Natural killer cell (primary cell): Measurements from ENCODE around the gene ATP5F1B. TPM values are rescaled to one million over a fixed set of nuclear protein-coding genes. Genes with fewer than 3 reads are reported as not detected.

Experiments
- ATAC-seq, 3 donors: fragments of 150-1000 bp in 2 of 3; fragments of 200-7000 bp in 1 of 3; cut with Tn5 transposase; 1 replicate in 1 of 3; 2 replicates in 2 of 3; pipeline ENCODE4 v1.10.0; 2021; ENCODE audit warnings: mild to moderate bottlenecking in 2 of 3, moderate library complexity in 2 of 3
- DNase-seq, 2 donors: peaks; one replicate each; pipeline versions ENCODE4 v3.0.0 to v3.0.0-alpha.2; 2013 to 2021; ENCODE audit warnings: mixed read lengths in 1 of 2
- H3K27ac ChIP-seq: one replicate; pipeline ENCODE4 v1.5.1; 2013; ENCODE audit warnings: mild to moderate bottlenecking, low read length
- H3K27me3 ChIP-seq: one replicate; pipeline ENCODE4 v1.6.1; 2013; ENCODE audit warnings: low read length; ENCODE audit not compliant: control insufficient read depth, insufficient read depth
- H3K36me3 ChIP-seq: one replicate; pipeline ENCODE4 v1.6.1; 2013; ENCODE audit warnings: low read length; ENCODE audit not compliant: control insufficient read depth, insufficient read depth
- H3K4me1 ChIP-seq: one replicate; pipeline ENCODE4 v1.6.1; 2013; ENCODE audit warnings: low read length; ENCODE audit not compliant: control insufficient read depth, insufficient read depth
- H3K4me3 ChIP-seq: one replicate; pipeline ENCODE4 v1.5.1; 2013; ENCODE audit warnings: low read length
- H3K9me3 ChIP-seq: one replicate; pipeline ENCODE4 v1.6.1; 2013; ENCODE audit warnings: low read length; ENCODE audit not compliant: control insufficient read depth, insufficient read depth
- H3K27ac Mint-ChIP-seq, 2 donors: one replicate each; pipeline ENCODE4 v1.8.0; 2022; ENCODE audit warnings: mild to moderate bottlenecking in 2 of 2, mixed read lengths in 2 of 2, moderate library complexity in 1 of 2
- H3K27me3 Mint-ChIP-seq, 2 donors: one replicate each; pipeline ENCODE4 v1.8.0; 2022; ENCODE audit warnings: low read depth in 2 of 2, mixed read lengths in 2 of 2
- H3K36me3 Mint-ChIP-seq: one replicate; pipeline ENCODE4 v1.8.0; 2022; ENCODE audit warnings: mixed read lengths
- H3K4me1 Mint-ChIP-seq, 2 donors: one replicate each; pipeline ENCODE4 v1.8.0; 2022; ENCODE audit warnings: mixed read lengths in 2 of 2
- H3K4me3 Mint-ChIP-seq: one replicate; pipeline ENCODE4 v1.8.0; 2022; ENCODE audit warnings: mild to moderate bottlenecking, moderate library complexity, mixed read lengths
- H3K9me3 Mint-ChIP-seq, 2 donors: one replicate each; pipeline ENCODE4 v1.8.0; 2022; ENCODE audit warnings: mixed read lengths in 2 of 2
- CTCF ChIP-seq: fragments of 200-600 bp; IDR thresholded peaks from one replicate; pipeline ENCODE4 v1.8.0; 2022; ENCODE audit warnings: antibody characterized with exemption
- WGBS: methylation state at CpG from one replicate; pipeline ENCODE4 v1.1.7; 2013; ENCODE audit warnings: missing lambda C conversion rate; ENCODE audit not compliant: insufficient coverage; 5-methylcytosine and 5-hydroxymethylcytosine counted together
- intact Hi-C: fragments of 100-400 bp; cut with micrococcal nuclease; formaldehyde crosslinking; loops from one replicate; pipeline ENCODE4 v1.14.2; 2022
- total RNA-seq, 4 donors: library from RNA; stranded (reverse); fragments of 120-200 nt in 1 of 4; gene quantifications; one replicate each; pipeline versions ENCODE4 v1.2.3 to v1.2.4, GENCODE V29; 2013 to 2022

Gene ATP5F1B
- total RNA-seq, 3 donors from 2014 or later (not counting 1 experiment from before 2014, with no cell fraction given), result 335 to 378 (median 342) TPM

- no peaks in the 10 kb centered on the region for H3K27me3 Mint-ChIP-seq
- H3K27ac Mint-ChIP-seq, result peak overlapping the region; percentile 69 to 81
- Histone ChIP-seq H3K27me3 (no peaks in the 10 kb centered on the region), H3K4me1 (peaks cover 62% of the 10 kb centered on the region), H3K4me3 (no peak overlapping the region), H3K9me3 (no peaks in the 10 kb centered on the region), H3K36me3 (peaks cover 3% of the 10 kb centered on the region), H3K27ac (no peak overlapping the region)
- 87% methylated on average over 4 of the region's 6 CpGs for WGBS
- no peak for TF ChIP-seq CTCF
- H3K9me3 Mint-ChIP-seq, result no peaks in the 10 kb centered on the region
- DNase-seq, result no peak
- intact Hi-C loops, result no loop called here
- H3K36me3 Mint-ChIP-seq, result no peaks in the 10 kb centered on the region
- peak overlapping the region; percentile 57 for H3K4me3 Mint-ChIP-seq
- ATAC-seq, result no peak
- H3K4me1 Mint-ChIP-seq, result peaks cover 40 to 55% of the 10 kb centered on the region in 2 donors
These were observed 36.5 kb upstream of the ATP5F1B start for GRCh38 chr12:56682323-56682722.

- Histone ChIP-seq H3K4me3 (no peak overlapping the region), H3K4me1 (peaks cover 54% of the 10 kb centered on the region), H3K9me3 (no peaks in the 10 kb centered on the region), H3K27ac (no peak overlapping the region), H3K27me3 (no peaks in the 10 kb centered on the region), H3K36me3 (peaks cover 3% of the 10 kb centered on the region)
- intact Hi-C loops, result no loop called here
- peak in 1 of 2 donors; percentile 27 for DNase-seq
- Mint-ChIP-seq H3K36me3 (no peaks in the 10 kb centered on the region), H3K9me3 (no peaks in the 10 kb centered on the region), H3K4me3 (no peak overlapping the region), H3K4me1 (peaks cover 30 to 48% of the 10 kb centered on the region in 2 donors), H3K27me3 (no peaks in the 10 kb centered on the region), H3K27ac (peak overlapping the region; percentile 31 to 45)
- no peak for ATAC-seq
- WGBS, result 89% methylated on average over 12 of the region's 13 CpGs
- no peak for TF ChIP-seq CTCF
These were observed 34.2 kb upstream of the ATP5F1B start for GRCh38 chr12:56679883-56680575.

GRCh38 chr12:56678852-56679251 is 33.1 kb upstream of the ATP5F1B start:
- Histone ChIP-seq H3K36me3 (peaks cover 3% of the 10 kb centered on the region), H3K4me3 (no peak overlapping the region), H3K27me3 (no peaks in the 10 kb centered on the region), H3K9me3 (no peaks in the 10 kb centered on the region), H3K27ac (no peak overlapping the region), H3K4me1 (peaks cover 51% of the 10 kb centered on the region)
- intact Hi-C loops, result no loop called here
- no peak for TF ChIP-seq CTCF
- peak overlapping the region; percentile 45 to 50 for H3K27ac Mint-ChIP-seq
- DNase-seq, result no peak
- H3K27me3 Mint-ChIP-seq, result no peaks in the 10 kb centered on the region
- no peaks in the 10 kb centered on the region for H3K9me3 Mint-ChIP-seq
- peaks cover 23 to 36% of the 10 kb centered on the region in 2 donors for H3K4me1 Mint-ChIP-seq
- 91% methylated on average over 2 of the region's 2 CpGs for WGBS
- no peak for ATAC-seq
- no peaks in the 10 kb centered on the region for H3K36me3 Mint-ChIP-seq
- peak overlapping the region; percentile 21 for H3K4me3 Mint-ChIP-seq

- Mint-ChIP-seq H3K9me3 (no peaks in the 10 kb centered on the region), H3K27me3 (no peaks in the 10 kb centered on the region), H3K27ac (peak overlapping the region; percentile 26 to 44), H3K4me3 (no peak overlapping the region), H3K4me1 (peaks cover 26 to 42% of the 10 kb centered on the region in 2 donors), H3K36me3 (no peaks in the 10 kb centered on the region)
- intact Hi-C loops, result no loop called here
- Histone ChIP-seq H3K4me3 (no peak overlapping the region), H3K27ac (no peak overlapping the region), H3K9me3 (no peaks in the 10 kb centered on the region), H3K36me3 (peaks cover 3% of the 10 kb centered on the region), H3K4me1 (peaks cover 41% of the 10 kb centered on the region), H3K27me3 (no peaks in the 10 kb centered on the region)
- DNase-seq (no peak), ATAC-seq (peak in 1 of 3 donors; percentile 37)
- no peak for TF ChIP-seq CTCF
- WGBS, result no CpG with 5 or more reads among the region's 1 CpG
These were observed 31.9 kb upstream of the ATP5F1B start for GRCh38 chr12:56677680-56678079.
